AG09319 (cell line): ENCODE data around the gene CTNNA1.

Experiments
- DNase-seq: peaks from one replicate; pipeline ENCODE4 v3.0.0-alpha.2; 2010; ENCODE audit warnings: low read depth; ENCODE audit errors: extremely low read depth
- CTCF ChIP-seq: IDR thresholded peaks from 2 replicates; pipeline ENCODE4 v1.5.1; 2011; ENCODE audit warnings: low read depth, mild to moderate bottlenecking, inconsistent platforms, low read length, moderate library complexity

Gene CTNNA1

GRCh38 chr5:138783976-138784375 lies 30.8 kb downstream of the CTNNA1 start:
- TF ChIP-seq CTCF, result no peak
- DNase-seq, result no peak

GRCh38 chr5:138784590-138784989 lies 31.4 kb downstream of the CTNNA1 start:
- DNase-seq, result no peak
- no peak for TF ChIP-seq CTCF

- peak; percentile 40 for TF ChIP-seq CTCF
- no peak for DNase-seq
These were observed 36.6 kb downstream of the CTNNA1 start for GRCh38 chr5:138789771-138790242.

DNA sequence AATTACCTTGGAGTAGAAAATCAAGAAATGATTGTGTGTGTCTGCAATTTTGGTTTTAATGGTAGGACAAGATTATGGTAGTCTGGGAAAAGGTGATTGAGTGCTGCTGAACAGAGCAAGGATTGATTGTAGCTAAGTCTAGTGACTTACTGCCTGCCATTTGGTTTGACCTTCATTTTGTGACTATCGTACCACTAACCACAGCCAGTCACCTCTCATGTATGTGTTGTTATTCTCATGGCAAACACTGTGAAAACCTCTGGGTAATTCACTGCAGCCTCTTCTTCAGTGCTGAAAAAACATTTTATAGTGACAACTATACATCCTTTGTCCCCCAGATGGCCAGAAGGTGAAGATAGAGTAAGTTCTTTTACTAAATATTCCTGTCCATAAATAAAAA lies 37.5 kb downstream of the CTNNA1 start:
- TF ChIP-seq CTCF, result no peak
- no peak for DNase-seq

GRCh38 chr5:138792195-138792790 lies 39.1 kb downstream of the CTNNA1 start:
- DNase-seq, result no peak

DNA sequence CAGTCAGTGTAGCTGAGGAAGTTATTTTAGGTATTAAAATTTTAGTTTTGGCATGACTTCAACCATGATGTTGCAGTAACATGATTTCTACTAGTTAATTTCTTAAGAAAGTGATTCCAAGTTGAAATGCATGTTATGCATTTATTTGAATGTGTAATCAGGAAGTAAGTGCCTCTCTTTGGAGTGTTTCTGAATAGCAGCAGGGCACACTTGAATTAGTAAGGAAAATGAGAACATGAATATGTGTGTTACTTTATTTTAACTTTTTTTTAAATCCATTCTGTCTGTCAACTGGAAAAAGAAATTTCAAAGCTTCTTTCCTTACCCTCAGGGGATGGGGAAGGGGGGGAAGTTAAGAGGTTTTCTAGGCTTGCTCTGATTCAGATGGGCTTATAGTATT lies 40.4 kb downstream of the CTNNA1 start:
- TF ChIP-seq CTCF, result no peak
- DNase-seq, result peak; percentile 23

More at GRCh38 chr5:138792195-138792790, 39.1 kb downstream of the CTNNA1 start:
- TF ChIP-seq CTCF, result no peak

DNA sequence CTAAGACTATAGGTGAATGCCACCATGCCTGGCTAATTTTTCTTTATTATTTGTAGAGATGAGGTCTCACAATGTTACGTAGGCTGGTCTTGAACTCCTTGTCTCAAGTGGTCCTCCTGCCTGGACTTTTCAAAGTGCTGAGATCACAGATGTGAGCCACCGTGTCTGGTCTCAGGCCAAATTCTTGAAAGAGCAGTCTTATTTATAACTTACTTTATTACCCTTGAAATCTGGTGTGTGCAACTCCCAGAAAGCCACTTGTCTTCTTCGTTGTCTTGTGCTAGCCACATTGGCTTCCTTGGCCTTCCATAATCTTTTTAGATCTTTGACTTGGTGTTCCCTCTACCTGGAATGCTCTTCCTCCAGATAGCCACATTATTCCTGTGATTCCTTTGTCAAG lies 50.1 kb downstream of the CTNNA1 start:
- DNase-seq, result no peak
- no peak for TF ChIP-seq CTCF
